Mucosa of descending colon (tissue), 3 donors: ENCODE measurements around the gene CYSTM1. TPM values are rescaled to one million over a fixed set of nuclear protein-coding genes. Genes with fewer than 3 reads are reported as not detected.

Experiments
- ATAC-seq: fragments of 200-7000 bp; cut with Tn5 transposase; one replicate; pipeline ENCODE4 v1.9.1; 2020; ENCODE audit warnings: mild to moderate bottlenecking, moderate library complexity
- DNase-seq, 3 donors: peaks; one replicate each; pipeline ENCODE4 v3.0.0-alpha.2; 2020
- H3K36me3 ChIP-seq: fragments of 200-600 bp; one replicate; pipeline ENCODE4 v1.8.0; 2021; ENCODE audit warnings: low read depth, mild to moderate bottlenecking
- H3K4me1 ChIP-seq: fragments of 200-600 bp; one replicate; pipeline ENCODE4 v1.8.0; 2021; ENCODE audit warnings: low read depth, mild to moderate bottlenecking
- H3K4me3 ChIP-seq: fragments of 200-600 bp; one replicate; pipeline ENCODE4 v1.8.0; 2021; ENCODE audit warnings: mild to moderate bottlenecking
- H3K9me3 ChIP-seq: fragments of 200-600 bp; one replicate; pipeline ENCODE4 v1.8.0; 2021; ENCODE audit warnings: mild to moderate bottlenecking
- intact Hi-C, 2 donors: fragments of 100-400 bp; cut with DNase I in 1 of 2; cut with micrococcal nuclease in 1 of 2; formaldehyde crosslinking; loops; one replicate each; pipeline versions ENCODE4 v1.11.0 to v1.11.1; 2022; cut with DNase I, micrococcal nuclease
- total RNA-seq, 3 donors: library from RNA; stranded (reverse); fragmentation: NEBNext Ultra II Directional in 2 of 3; extraction: Animal tissue kit (Norgen Biotek cat#: 25700) in 2 of 3; gene quantifications; one replicate each; pipeline versions ENCODE4 v1.2.1 to v1.2.4, GENCODE V29; 2021 to 2023
- TF ChIP-seq, protein P1 (sequence below): fragments of 200-600 bp; IDR thresholded peaks from one replicate; pipeline ENCODE4 v1.8.0; 2022; ENCODE audit warnings: antibody characterized with exemption, mild to moderate bottlenecking
- donor health status: DM: no; HTN: no; CAD: no; lungs with moderate emphysema.
- donor health status: DM: no; HTN: no; CAD: no.
- donor health status: DM: no; HTN: yes; CAD: no.

CYSTM1 gene
- total RNA-seq, 3 donors from 2014 or later, result 76.3 to 175 (median 136) TPM

DNA sequence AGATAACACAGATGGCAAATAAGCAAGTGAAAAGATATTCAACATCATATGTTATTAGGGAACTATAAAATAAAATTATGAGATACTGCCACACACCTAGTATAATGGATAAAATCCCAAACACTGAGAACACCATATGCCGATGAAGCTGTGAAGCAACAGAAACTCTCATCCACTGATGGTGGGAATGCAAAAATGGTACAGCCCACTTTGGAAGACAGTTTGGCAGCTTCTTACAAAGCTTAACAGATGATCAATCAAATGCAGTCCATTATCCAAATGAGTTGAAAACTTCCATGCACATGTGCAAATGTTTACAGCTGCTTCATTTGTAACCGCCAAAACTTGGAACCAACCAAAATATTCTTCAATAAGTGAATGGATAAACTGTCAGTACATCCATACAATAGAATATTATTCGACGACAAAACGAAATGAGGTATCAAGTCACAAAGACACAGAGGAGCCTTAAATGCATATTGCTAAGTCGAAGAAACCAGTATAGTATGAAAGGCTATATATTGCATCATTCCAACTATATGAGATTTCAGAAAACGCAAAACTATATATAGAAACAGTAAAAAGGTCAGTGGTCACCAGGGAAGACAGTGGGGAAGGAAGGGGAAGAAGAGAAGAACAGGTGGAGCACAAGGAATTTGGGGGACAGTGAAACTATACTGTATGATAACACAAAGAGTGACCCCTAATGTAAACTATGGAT is 113.0 kb downstream of the CYSTM1 start:
- Histone ChIP-seq H3K4me3 (no peak overlapping the region), H3K9me3 (no peaks in the 10 kb centered on the region), H3K4me1 (peaks cover 4% of the 10 kb centered on the region), H3K36me3 (no peaks in the 10 kb centered on the region)
- TF ChIP-seq, protein P1, sequence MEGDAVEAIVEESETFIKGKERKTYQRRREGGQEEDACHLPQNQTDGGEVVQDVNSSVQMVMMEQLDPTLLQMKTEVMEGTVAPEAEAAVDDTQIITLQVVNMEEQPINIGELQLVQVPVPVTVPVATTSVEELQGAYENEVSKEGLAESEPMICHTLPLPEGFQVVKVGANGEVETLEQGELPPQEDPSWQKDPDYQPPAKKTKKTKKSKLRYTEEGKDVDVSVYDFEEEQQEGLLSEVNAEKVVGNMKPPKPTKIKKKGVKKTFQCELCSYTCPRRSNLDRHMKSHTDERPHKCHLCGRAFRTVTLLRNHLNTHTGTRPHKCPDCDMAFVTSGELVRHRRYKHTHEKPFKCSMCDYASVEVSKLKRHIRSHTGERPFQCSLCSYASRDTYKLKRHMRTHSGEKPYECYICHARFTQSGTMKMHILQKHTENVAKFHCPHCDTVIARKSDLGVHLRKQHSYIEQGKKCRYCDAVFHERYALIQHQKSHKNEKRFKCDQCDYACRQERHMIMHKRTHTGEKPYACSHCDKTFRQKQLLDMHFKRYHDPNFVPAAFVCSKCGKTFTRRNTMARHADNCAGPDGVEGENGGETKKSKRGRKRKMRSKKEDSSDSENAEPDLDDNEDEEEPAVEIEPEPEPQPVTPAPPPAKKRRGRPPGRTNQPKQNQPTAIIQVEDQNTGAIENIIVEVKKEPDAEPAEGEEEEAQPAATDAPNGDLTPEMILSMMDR, result no peak
- DNase-seq (no peak), ATAC-seq (no peak)
- intact Hi-C loops, result no loop called here

- DNase-seq (no peak), ATAC-seq (no peak)
- TF ChIP-seq, protein P1, result no peak
- Histone ChIP-seq H3K9me3 (no peaks in the 10 kb centered on the region), H3K4me1 (peaks cover 8% of the 10 kb centered on the region), H3K36me3 (no peaks in the 10 kb centered on the region), H3K4me3 (no peak overlapping the region)
- intact Hi-C loops, result no loop called here
Observed at GRCh38 chr5:140292212-140293036, 117.4 kb downstream of the CYSTM1 start.

Other genes starting within 250 kb of the CYSTM1 start
- gene NRG2, start 131.9 kb upstream of the CYSTM1 start, total RNA-seq, result 1 to 10 TPM in 1 of 3 donors, under 1 TPM in 2; 0.52 to 7.3 (median 0.89) TPM
- 10 to 100 TPM; 17.3 to 49.4 (median 18.4) TPM for gene PURA, start 61.1 kb upstream of the CYSTM1 start, total RNA-seq
- gene IGIP, start 49.3 kb upstream of the CYSTM1 start, total RNA-seq, result 10 to 100 TPM in 1 of 3 donors, 1 to 10 TPM in 2; 8.1 to 25.1 (median 9.8) TPM
- 10 to 100 TPM; 33.5 to 48.0 (median 35.9) TPM for gene PFDN1, start 127.9 kb downstream of the CYSTM1 start, total RNA-seq
- 10 to 100 TPM in 2 of 3 donors, 1 to 10 TPM in 1; 8.8 to 15.7 (median 13.1) TPM for gene HBEGF, start 171.4 kb downstream of the CYSTM1 start, total RNA-seq
- under 1 TPM in 2 of 3 donors, not detected in 1; 0.23 to 0.46 TPM for gene SLC4A9, start 185.0 kb downstream of the CYSTM1 start, total RNA-seq
- 100 to 1,000 TPM; 134 to 135 (median 134) TPM for gene ANKHD1, start 226.6 kb downstream of the CYSTM1 start, total RNA-seq